HG03354 (cell line): ENCODE data around the gene PSMD8.
"Not testable (repeated sequence)": the region's sequence is repeated elsewhere in the genome, so short reads cannot be mapped to it uniquely, and the experiment has no call there.

Source experiments
- ATAC-seq: cut with Tn5 transposase; IDR thresholded peaks from one replicate; pipeline ENCODE4 v1.9.1; 2021; ENCODE audit warnings: mild to moderate bottlenecking; ENCODE audit not compliant: unreplicated experiment, poor library complexity, severe bottlenecking

The PSMD8 gene

GRCh38 chr19:38360839-38361631 lies 13.3 kb upstream of the PSMD8 start:
- no peak for ATAC-seq

- no peak for ATAC-seq
These were observed 12.7 kb upstream of the PSMD8 start for GRCh38 chr19:38361633-38362075.

GRCh38 chr19:38362076-38362945 lies 12.1 kb upstream of the PSMD8 start:
- no peak for ATAC-seq

- ATAC-seq: not testable (repeated sequence)
These were observed 11.3 kb upstream of the PSMD8 start for GRCh38 chr19:38362946-38363688.

GRCh38 chr19:38367041-38367440 lies 7.3 kb upstream of the PSMD8 start:
- ATAC-seq: no peak

GRCh38 chr19:38369584-38369983 lies 4.8 kb upstream of the PSMD8 start:
- ATAC-seq: no peak

- ATAC-seq: no peak
These were observed 4.1 kb upstream of the PSMD8 start for GRCh38 chr19:38370299-38370698.

GRCh38 chr19:38371081-38371480 lies 3.3 kb upstream of the PSMD8 start:
- ATAC-seq: no peak

- no peak for ATAC-seq
These were observed 452 bp upstream of the PSMD8 start for GRCh38 chr19:38373907-38374331.

GRCh38 chr19:38375098-38375493 lies 725 bp downstream of the PSMD8 start:
- ATAC-seq: no peak

GRCh38 chr19:38375748-38376147 lies 1.4 kb downstream of the PSMD8 start:
- no peak for ATAC-seq

- no peak for ATAC-seq
These were observed 2.2 kb downstream of the PSMD8 start for GRCh38 chr19:38376576-38376975.

- ATAC-seq: no peak
These were observed 2.7 kb downstream of the PSMD8 start for GRCh38 chr19:38377052-38377451.

GRCh38 chr19:38378866-38379265 lies 4.5 kb downstream of the PSMD8 start:
- ATAC-seq: no peak

- no peak for ATAC-seq
These were observed 6.8 kb downstream of the PSMD8 start for GRCh38 chr19:38381138-38381537.

- ATAC-seq: no peak
These were observed 8.8 kb downstream of the PSMD8 start for GRCh38 chr19:38383184-38383583.

- no peak for ATAC-seq
These were observed 9.4 kb downstream of the PSMD8 start for GRCh38 chr19:38383743-38384142.

- ATAC-seq: no peak
These were observed 10.0 kb downstream of the PSMD8 start for GRCh38 chr19:38384209-38385027.

GRCh38 chr19:38385057-38385803 lies 10.9 kb downstream of the PSMD8 start:
- ATAC-seq: no peak
